NB4 (cell line): ENCODE measurements around the gene ZBP1.

Source experiments
- MYC ChIP-seq: IDR thresholded peaks from 2 replicates; pipeline ENCODE4 v1.6.1; 2011; ENCODE audit warnings: low read depth, low read length
- POLR2A ChIP-seq: IDR thresholded peaks from 2 replicates; pipeline ENCODE4 v1.6.1; 2011; ENCODE audit warnings: mild to moderate bottlenecking; ENCODE audit not compliant: insufficient read length; ENCODE audit errors: extremely low read depth
- TF ChIP-seq, protein P1 (sequence below): IDR thresholded peaks from one replicate; pipeline ENCODE4 v1.5.1; 2012; ENCODE audit warnings: low read depth, low read length
- TF ChIP-seq, protein P2 (sequence below): IDR thresholded peaks from 2 replicates; pipeline ENCODE4 v1.6.1; 2011; ENCODE audit warnings: low read depth, low read length

DNA sequence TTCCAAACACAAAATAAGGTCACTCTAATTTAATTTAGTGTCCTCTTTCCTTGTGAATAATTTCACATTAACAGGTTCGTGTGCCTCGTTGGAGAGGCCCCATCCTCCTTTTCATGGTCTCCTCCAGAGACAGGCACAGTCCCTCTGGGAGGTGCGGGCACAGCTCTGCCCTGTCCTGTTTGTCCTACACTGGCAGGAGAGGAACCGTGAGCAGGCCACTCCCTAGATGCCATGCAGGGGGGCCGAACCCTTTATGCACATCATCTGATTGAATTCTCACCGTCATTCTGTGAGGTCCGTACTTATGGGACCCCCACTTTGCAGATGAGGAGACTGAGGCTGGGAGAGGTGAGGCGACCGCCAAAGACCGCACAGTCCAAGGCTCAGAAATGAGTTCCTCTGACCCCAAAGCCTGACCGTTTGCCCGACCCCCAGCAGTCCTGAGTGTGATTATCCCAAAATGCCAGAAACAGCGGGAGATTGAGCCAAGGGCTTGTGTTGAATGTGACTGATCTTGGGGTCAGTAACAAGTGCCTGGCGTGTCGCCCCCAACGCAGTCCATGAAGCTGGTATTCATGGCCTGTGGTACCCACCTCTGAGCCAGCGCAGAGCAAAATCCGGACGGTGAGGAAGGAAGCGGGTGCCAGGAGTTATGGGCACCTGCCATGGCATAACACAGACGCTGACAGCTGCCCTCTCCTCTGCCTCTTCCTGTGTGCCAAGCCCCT, 46.0 kb upstream of the ZBP1 start:
- TF ChIP-seq, protein P1, sequence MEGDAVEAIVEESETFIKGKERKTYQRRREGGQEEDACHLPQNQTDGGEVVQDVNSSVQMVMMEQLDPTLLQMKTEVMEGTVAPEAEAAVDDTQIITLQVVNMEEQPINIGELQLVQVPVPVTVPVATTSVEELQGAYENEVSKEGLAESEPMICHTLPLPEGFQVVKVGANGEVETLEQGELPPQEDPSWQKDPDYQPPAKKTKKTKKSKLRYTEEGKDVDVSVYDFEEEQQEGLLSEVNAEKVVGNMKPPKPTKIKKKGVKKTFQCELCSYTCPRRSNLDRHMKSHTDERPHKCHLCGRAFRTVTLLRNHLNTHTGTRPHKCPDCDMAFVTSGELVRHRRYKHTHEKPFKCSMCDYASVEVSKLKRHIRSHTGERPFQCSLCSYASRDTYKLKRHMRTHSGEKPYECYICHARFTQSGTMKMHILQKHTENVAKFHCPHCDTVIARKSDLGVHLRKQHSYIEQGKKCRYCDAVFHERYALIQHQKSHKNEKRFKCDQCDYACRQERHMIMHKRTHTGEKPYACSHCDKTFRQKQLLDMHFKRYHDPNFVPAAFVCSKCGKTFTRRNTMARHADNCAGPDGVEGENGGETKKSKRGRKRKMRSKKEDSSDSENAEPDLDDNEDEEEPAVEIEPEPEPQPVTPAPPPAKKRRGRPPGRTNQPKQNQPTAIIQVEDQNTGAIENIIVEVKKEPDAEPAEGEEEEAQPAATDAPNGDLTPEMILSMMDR = no peak
- no peak for TF ChIP-seq MYC
- TF ChIP-seq POLR2A = no peak
- TF ChIP-seq, protein P2, sequence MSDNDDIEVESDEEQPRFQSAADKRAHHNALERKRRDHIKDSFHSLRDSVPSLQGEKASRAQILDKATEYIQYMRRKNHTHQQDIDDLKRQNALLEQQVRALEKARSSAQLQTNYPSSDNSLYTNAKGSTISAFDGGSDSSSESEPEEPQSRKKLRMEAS = no peak
